Large intestine (tissue), 3 donors: ENCODE measurements around the gene FLNB. TPM values are rescaled to one million over a fixed set of nuclear protein-coding genes. Genes with fewer than 3 reads are reported as not detected.
A peak's percentile ranks its signal among the peaks of the same experiment; 100 is the strongest.

Experiments
- DNase-seq, 2 donors: peaks; one replicate each; pipeline versions ENCODE4 v3.0.0 to v3.0.0-alpha.2; 2013
- H3K27ac ChIP-seq: one replicate; pipeline ENCODE4 v1.5.1; 2013; ENCODE audit warnings: low read length
- H3K27me3 ChIP-seq: 2 replicates; pipeline ENCODE4 v1.6.1; 2013; ENCODE audit warnings: low read length; ENCODE audit not compliant: control insufficient read depth, insufficient read depth
- H3K36me3 ChIP-seq: 2 replicates; pipeline ENCODE4 v1.6.1; 2013; ENCODE audit warnings: low read length; ENCODE audit not compliant: control insufficient read depth, insufficient read depth
- H3K4me1 ChIP-seq: one replicate; pipeline ENCODE4 v1.6.1; 2013; ENCODE audit warnings: low read length; ENCODE audit not compliant: control insufficient read depth, insufficient read depth
- H3K4me3 ChIP-seq: one replicate; pipeline ENCODE4 v1.5.1; 2013; ENCODE audit warnings: low read length
- H3K9me3 ChIP-seq: one replicate; pipeline ENCODE4 v1.6.1; 2013; ENCODE audit warnings: mild to moderate bottlenecking, low read depth, low read length, moderate library complexity; ENCODE audit not compliant: control insufficient read depth
- WGBS: methylation state at CpG from one replicate; pipeline ENCODE4 v1.1.5; 2013; ENCODE audit warnings: low lambda C conversion rate; ENCODE audit not compliant: insufficient coverage; 5-methylcytosine and 5-hydroxymethylcytosine counted together
- polyA plus RNA-seq: library from polyadenylated mRNA; unstranded; fragments of 120-200 nt; gene quantifications from one replicate; pipeline ENCODE4 v1.2.1, GENCODE V29; 2013

Gene FLNB
- polyA plus RNA-seq, 1 donor, result 149 TPM

GRCh38 chr3:58150810-58151199 is 142.6 kb downstream of the FLNB start:
- Histone ChIP-seq H3K36me3 (peaks cover 94% of the 10 kb centered on the region), H3K4me3 (no peak overlapping the region), H3K27me3 (no peaks in the 10 kb centered on the region), H3K27ac (no peak overlapping the region), H3K4me1 (peaks cover 4% of the 10 kb centered on the region), H3K9me3 (no peaks in the 10 kb centered on the region)
- 70% methylated on average over 2 of the region's 13 CpGs for WGBS
- DNase-seq, result no peak

GRCh38 chr3:58151637-58152036 is 143.4 kb downstream of the FLNB start:
- WGBS, result 100% methylated on average over 1 of the region's 3 CpGs
- DNase-seq, result no peak
- peaks cover 94% of the 10 kb centered on the region for H3K36me3 ChIP-seq

GRCh38 chr3:58152225-58153015 is 144.2 kb downstream of the FLNB start:
- H3K4me3 ChIP-seq, result no peak overlapping the region
- no peaks in the 10 kb centered on the region for H3K27me3 ChIP-seq
- 100% methylated on average over 1 of the region's 17 CpGs for WGBS
- no peaks in the 10 kb centered on the region for H3K9me3 ChIP-seq
- H3K36me3 ChIP-seq, result peaks cover 93% of the 10 kb centered on the region
- no peak for DNase-seq
- H3K4me1 ChIP-seq, result peaks cover 4% of the 10 kb centered on the region
- H3K27ac ChIP-seq, result no peak overlapping the region

More at GRCh38 chr3:58151637-58152036, 143.4 kb downstream of the FLNB start:
- Histone ChIP-seq H3K4me3 (no peak overlapping the region), H3K27me3 (no peaks in the 10 kb centered on the region), H3K9me3 (no peaks in the 10 kb centered on the region), H3K27ac (no peak overlapping the region), H3K4me1 (peaks cover 4% of the 10 kb centered on the region)

GRCh38 chr3:58153371-58153770 is 145.1 kb downstream of the FLNB start:
- no CpG with 5 or more reads among the region's 16 CpGs for WGBS
- no peak for DNase-seq
- H3K27ac ChIP-seq, result no peak overlapping the region
- H3K27me3 ChIP-seq, result no peaks in the 10 kb centered on the region
- peaks cover 93% of the 10 kb centered on the region for H3K36me3 ChIP-seq
- no peaks in the 10 kb centered on the region for H3K9me3 ChIP-seq
- no peak overlapping the region for H3K4me3 ChIP-seq
- H3K4me1 ChIP-seq, result peaks cover 4% of the 10 kb centered on the region

- Histone ChIP-seq H3K4me1 (peaks cover 4% of the 10 kb centered on the region), H3K27me3 (no peaks in the 10 kb centered on the region), H3K36me3 (peaks cover 93% of the 10 kb centered on the region), H3K9me3 (no peaks in the 10 kb centered on the region), H3K4me3 (no peak overlapping the region), H3K27ac (peak overlapping the region; percentile 52)
- peak; percentile 63 to 83 for DNase-seq
- WGBS, result no CpG with 5 or more reads among the region's 10 CpGs
Observed at GRCh38 chr3:58154626-58155449, 146.6 kb downstream of the FLNB start.

GRCh38 chr3:58155838-58156237 is 147.6 kb downstream of the FLNB start:
- no peak overlapping the region for H3K4me3 ChIP-seq
- peaks cover 4% of the 10 kb centered on the region for H3K4me1 ChIP-seq
- no CpG with 5 or more reads among the region's 10 CpGs for WGBS
- no peaks in the 10 kb centered on the region for H3K27me3 ChIP-seq
- no peak for DNase-seq
- H3K9me3 ChIP-seq, result no peaks in the 10 kb centered on the region
- no peak overlapping the region for H3K27ac ChIP-seq
- H3K36me3 ChIP-seq, result peaks cover 92% of the 10 kb centered on the region

DNA sequence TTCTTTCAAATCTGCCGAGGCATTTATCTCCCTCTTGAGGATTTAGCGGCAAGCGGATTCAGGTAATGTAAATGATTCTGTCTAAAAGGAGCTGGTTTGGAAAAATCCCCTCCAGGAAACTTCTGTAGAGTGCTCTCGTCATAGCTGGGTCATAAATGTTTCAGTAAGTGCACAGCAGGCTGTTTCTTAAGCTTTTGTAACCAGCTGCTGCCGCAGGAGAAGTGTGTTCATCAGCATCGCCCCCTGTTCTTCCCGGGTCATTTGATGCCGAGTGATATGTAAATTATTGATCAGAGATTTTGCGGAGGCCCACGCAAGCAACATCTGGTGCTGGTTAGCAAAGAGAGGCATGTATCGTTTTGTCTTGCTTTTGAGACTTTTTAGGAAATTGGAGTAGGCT is 149.5 kb downstream of the FLNB start:
- no peaks in the 10 kb centered on the region for H3K27me3 ChIP-seq
- no CpG with 5 or more reads among the region's 11 CpGs for WGBS
- no peak overlapping the region for H3K27ac ChIP-seq
- H3K4me3 ChIP-seq, result no peak overlapping the region
- H3K9me3 ChIP-seq, result no peaks in the 10 kb centered on the region
- H3K4me1 ChIP-seq, result peaks cover 4% of the 10 kb centered on the region
- DNase-seq, result no peak
- peaks cover 92% of the 10 kb centered on the region for H3K36me3 ChIP-seq

DNA sequence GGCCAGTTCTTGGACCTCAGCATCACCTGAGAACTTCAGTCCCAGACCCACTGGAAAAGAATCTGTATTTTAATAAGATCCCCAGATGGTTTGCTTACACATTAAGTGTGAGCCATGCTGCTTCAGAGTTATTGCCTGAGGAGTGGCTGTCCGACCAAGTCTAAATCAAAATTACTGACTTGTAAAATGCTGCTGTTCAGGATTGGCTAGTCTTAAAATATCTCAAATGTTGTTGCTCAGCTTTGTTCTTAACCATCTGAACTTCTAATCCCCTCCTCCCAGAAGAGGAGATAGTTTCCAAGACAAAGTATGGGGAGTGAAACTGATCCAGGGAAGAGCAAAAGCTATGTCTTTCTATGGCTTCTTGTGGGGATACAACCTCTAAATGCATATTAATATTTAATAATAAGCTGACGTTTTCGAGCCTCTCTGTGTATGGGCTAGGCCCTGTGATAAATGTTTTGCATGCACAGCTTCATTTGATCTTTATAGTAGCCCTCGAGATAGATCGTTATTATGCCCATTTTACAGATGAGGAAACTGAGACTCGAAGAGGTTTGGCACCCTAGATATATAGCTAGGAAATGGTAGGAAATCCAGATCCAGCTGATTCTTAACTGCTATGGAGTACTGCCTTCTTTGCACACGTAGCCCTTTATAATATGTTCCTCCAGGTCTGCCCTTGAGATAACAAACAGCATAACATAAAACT is 150.4 kb downstream of the FLNB start:
- WGBS, result no CpG with 5 or more reads among the region's 7 CpGs
- no peak overlapping the region for H3K27ac ChIP-seq

DNA sequence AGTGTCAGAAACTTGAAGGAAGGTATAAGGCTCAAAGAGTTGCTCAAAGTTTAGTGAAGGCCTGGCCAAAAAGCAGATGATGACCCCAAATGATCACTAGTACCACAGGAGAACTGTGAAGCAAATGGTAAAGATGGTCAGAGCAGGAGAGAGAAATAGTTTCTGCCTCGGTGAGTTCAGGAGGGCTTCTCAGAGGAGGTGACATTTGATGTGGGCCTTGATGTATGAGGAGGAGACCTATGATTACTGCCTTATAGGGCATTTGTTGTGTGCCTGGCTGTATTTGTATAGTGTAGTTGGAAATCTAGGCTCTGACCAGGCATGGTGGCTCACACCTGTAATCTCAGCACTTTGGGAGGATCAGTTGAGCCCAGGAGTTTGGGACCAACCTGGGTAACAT is 152.2 kb downstream of the FLNB start:
- DNase-seq, result no peak
- WGBS, result no CpG with 5 or more reads among the region's 1 CpG
- Histone ChIP-seq H3K36me3 (peaks cover 96% of the 10 kb centered on the region), H3K9me3 (no peaks in the 10 kb centered on the region), H3K27ac (no peak overlapping the region), H3K4me1 (peaks cover 17% of the 10 kb centered on the region), H3K27me3 (no peaks in the 10 kb centered on the region), H3K4me3 (no peak overlapping the region)

More for the DNA sequence above, 150.4 kb downstream of the FLNB start:
- Histone ChIP-seq H3K4me3 (no peak overlapping the region), H3K4me1 (peaks cover 6% of the 10 kb centered on the region), H3K27me3 (no peaks in the 10 kb centered on the region), H3K36me3 (peaks cover 92% of the 10 kb centered on the region), H3K9me3 (no peaks in the 10 kb centered on the region)
- DNase-seq, result no peak
